Measurements from ENCODE around the gene SPDYE11.
"Not testable (repeated sequence)": the region's sequence is repeated elsewhere in the genome, so short reads cannot be mapped to it uniquely, and the experiment has no call there.

Gene SPDYE11

DNA sequence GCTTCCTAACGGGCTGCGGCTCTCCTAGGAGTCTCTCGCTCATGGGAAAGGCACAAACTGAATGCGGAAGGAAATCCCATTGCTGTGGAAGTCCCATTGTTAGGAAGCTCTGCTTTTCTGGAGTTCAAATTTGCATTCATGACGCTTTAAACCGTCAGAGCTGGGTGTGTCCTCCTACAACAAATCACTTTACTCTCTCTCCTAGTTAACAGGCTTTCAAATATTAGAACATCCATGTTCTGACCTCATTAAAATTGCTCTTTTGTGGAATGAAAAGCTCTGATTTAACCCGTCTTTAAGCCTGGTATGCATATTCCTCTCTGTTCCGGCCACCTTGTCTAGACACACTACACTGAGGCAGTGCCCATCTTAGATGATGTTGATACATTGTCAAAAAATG lies at the start of gene SPDYE11:
Gene SPDYE11, minus strand, starts transcription at position 101 of the 400 bp plus-strand sequence. CDS start 1,800 bp downstream, outside the sequence.
- not testable (repeated sequence) for H3K79me2 ChIP-seq (ENCODE audit: control insufficient read depth, insufficient read depth, low read length, unreplicated experiment); H3K4me3 ChIP-seq (ENCODE audit: low read depth, low read length); H3K36me3 ChIP-seq (ENCODE audit: insufficient read depth, low read length); H3K27ac ChIP-seq (ENCODE audit: low read depth, low read length); H3K27me3 ChIP-seq (ENCODE audit: insufficient read depth, low read length); H2AFZ ChIP-seq (ENCODE audit: low read length, unreplicated experiment); H3K4me1 ChIP-seq (ENCODE audit: control insufficient read depth, insufficient read depth, low read length, unreplicated experiment)

GRCh38 chr7:73085938-73086337 lies 28.2 kb upstream of the SPDYE11 start, which contains the start of gene SPDYE9:
SPDYE9 (minus strand) TSS chr7:73086038; CDS start chr7:73084238, 1,800 bp downstream.
- not testable (repeated sequence) for H2AFZ ChIP-seq (ENCODE audit: low read length, unreplicated experiment); H3K27ac ChIP-seq (ENCODE audit: low read depth, low read length); H3K27me3 ChIP-seq (ENCODE audit: insufficient read depth, low read length); H3K4me1 ChIP-seq (ENCODE audit: control insufficient read depth, insufficient read depth, low read length, unreplicated experiment); H3K79me2 ChIP-seq (ENCODE audit: control insufficient read depth, insufficient read depth, low read length, unreplicated experiment); H3K36me3 ChIP-seq (ENCODE audit: insufficient read depth, low read length); H3K4me3 ChIP-seq (ENCODE audit: low read depth, low read length)

- H3K4me3 ChIP-seq (ENCODE audit: low read depth, low read length); H3K4me1 ChIP-seq (ENCODE audit: control insufficient read depth, insufficient read depth, low read length, unreplicated experiment); H3K27me3 ChIP-seq (ENCODE audit: insufficient read depth, low read length); H3K36me3 ChIP-seq (ENCODE audit: insufficient read depth, low read length); H3K79me2 ChIP-seq (ENCODE audit: control insufficient read depth, insufficient read depth, low read length, unreplicated experiment); H3K27ac ChIP-seq (ENCODE audit: low read depth, low read length); H2AFZ ChIP-seq (ENCODE audit: low read length, unreplicated experiment): not testable (repeated sequence)
Measured at GRCh38 chr7:73029666-73030065, 28.0 kb downstream of the SPDYE11 start, which contains the start of gene SPDYE8. SPDYE8 (minus strand) TSS chr7:73029766; CDS start chr7:73027966, 1,800 bp downstream.

GRCh38 chr7:73006491-73006890 lies 51.2 kb downstream of the SPDYE11 start:
- not testable (repeated sequence) for H3K4me1 ChIP-seq (ENCODE audit: control insufficient read depth, insufficient read depth, low read length, unreplicated experiment); H3K79me2 ChIP-seq (ENCODE audit: control insufficient read depth, insufficient read depth, low read length, unreplicated experiment); H3K36me3 ChIP-seq (ENCODE audit: insufficient read depth, low read length); H2AFZ ChIP-seq (ENCODE audit: low read length, unreplicated experiment); H3K27ac ChIP-seq (ENCODE audit: low read depth, low read length); H3K27me3 ChIP-seq (ENCODE audit: insufficient read depth, low read length)
- peak overlapping the region; percentile 76 for H3K4me3 ChIP-seq (ENCODE audit: low read depth, low read length)

- not testable (repeated sequence) for H3K27me3 ChIP-seq (ENCODE audit: insufficient read depth, low read length); H3K36me3 ChIP-seq (ENCODE audit: insufficient read depth, low read length); H3K79me2 ChIP-seq (ENCODE audit: control insufficient read depth, insufficient read depth, low read length, unreplicated experiment); H2AFZ ChIP-seq (ENCODE audit: low read length, unreplicated experiment); H3K4me1 ChIP-seq (ENCODE audit: control insufficient read depth, insufficient read depth, low read length, unreplicated experiment)
- peak overlapping the region; percentile 62; the same call in 1 of the 2 replicates for H3K27ac ChIP-seq (ENCODE audit: low read depth, low read length)
- H3K4me3 ChIP-seq (ENCODE audit: low read depth, low read length) = peak overlapping the region; percentile 79
Measured at GRCh38 chr7:73005693-73006447, 51.8 kb downstream of the SPDYE11 start.

DNA sequence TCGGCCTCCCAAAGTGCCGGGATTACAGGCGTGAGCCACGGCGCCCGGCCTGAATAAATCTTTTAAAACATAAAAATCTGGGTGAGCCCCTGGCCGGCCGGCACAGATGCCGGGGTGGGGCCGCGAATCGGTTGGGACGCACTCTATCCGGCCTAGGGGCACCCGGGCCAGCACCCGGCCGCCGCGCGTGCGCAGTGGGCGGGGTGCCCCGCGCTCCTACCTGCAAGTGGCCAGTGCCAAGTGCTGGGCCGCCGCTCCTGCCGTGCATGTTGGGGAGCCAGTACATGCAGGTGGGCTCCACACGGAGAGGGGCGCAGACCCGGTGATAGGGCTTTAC lies 52.4 kb downstream of the SPDYE11 start:
- H3K79me2 ChIP-seq (ENCODE audit: control insufficient read depth, insufficient read depth, low read length, unreplicated experiment); H3K4me1 ChIP-seq (ENCODE audit: control insufficient read depth, insufficient read depth, low read length, unreplicated experiment); H3K27me3 ChIP-seq (ENCODE audit: insufficient read depth, low read length); H2AFZ ChIP-seq (ENCODE audit: low read length, unreplicated experiment); H3K36me3 ChIP-seq (ENCODE audit: insufficient read depth, low read length): not testable (repeated sequence)
- H3K27ac ChIP-seq (ENCODE audit: low read depth, low read length) = peak overlapping the region; percentile 55; the same call in 1 of the 2 replicates
- H3K4me3 ChIP-seq (ENCODE audit: low read depth, low read length) = peak overlapping the region; percentile 79

DNA sequence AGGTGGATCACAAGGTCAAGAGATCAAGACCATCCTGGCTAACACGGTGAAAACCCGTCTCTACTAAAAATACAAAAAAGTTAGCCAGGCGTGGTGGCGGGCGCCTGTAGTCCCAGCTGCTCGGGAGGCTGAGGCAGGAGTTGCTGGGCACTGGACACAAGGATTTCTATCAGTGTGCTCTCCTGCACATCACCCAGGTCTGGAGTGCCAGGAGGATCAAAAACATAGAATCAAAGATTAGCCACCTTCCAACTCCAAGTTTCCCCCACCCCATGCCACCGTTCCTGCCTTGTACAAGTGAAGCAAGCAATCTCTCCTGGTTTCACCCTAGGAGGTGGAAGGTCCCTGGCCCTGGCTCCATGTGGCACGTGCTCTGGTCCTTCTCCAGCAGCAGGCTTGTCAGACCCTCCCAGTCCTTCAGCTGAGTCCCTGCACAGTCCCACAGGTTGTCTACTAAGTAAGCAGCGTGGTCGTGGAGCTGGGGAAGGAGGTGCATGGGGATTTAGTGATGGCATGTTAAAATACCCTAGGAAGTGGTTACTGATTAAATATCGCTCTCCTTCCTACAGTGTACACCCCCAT lies 59.7 kb downstream of the SPDYE11 start:
- not testable (repeated sequence) for H3K4me1 ChIP-seq (ENCODE audit: control insufficient read depth, insufficient read depth, low read length, unreplicated experiment); H3K4me3 ChIP-seq (ENCODE audit: low read depth, low read length); H3K27ac ChIP-seq (ENCODE audit: low read depth, low read length); H3K79me2 ChIP-seq (ENCODE audit: control insufficient read depth, insufficient read depth, low read length, unreplicated experiment); H3K27me3 ChIP-seq (ENCODE audit: insufficient read depth, low read length); H2AFZ ChIP-seq (ENCODE audit: low read length, unreplicated experiment); H3K36me3 ChIP-seq (ENCODE audit: insufficient read depth, low read length)
